H9 (cell line): ENCODE data around the gene RBX1. TPM values are rescaled to one million over a fixed set of nuclear protein-coding genes. Genes with fewer than 3 reads are reported as not detected.

ENCODE experiments used
- DNase-seq: peaks from one replicate; pipeline ENCODE4 v3.0.0-alpha.2; 2017
- H2AFZ ChIP-seq: one replicate; pipeline ENCODE4 v1.6.1; 2013; ENCODE audit warnings: mild to moderate bottlenecking, low read length, control low read depth, moderate library complexity
- H2AK5ac ChIP-seq: 2 replicates; pipeline ENCODE4 v1.6.1; 2013; ENCODE audit warnings: low read length, control low read depth, mixed read lengths; ENCODE audit not compliant: insufficient read length
- H2BK120ac ChIP-seq: one replicate; pipeline ENCODE4 v1.6.1; 2013; ENCODE audit warnings: low read depth, mild to moderate bottlenecking, low read length, control low read depth, inconsistent platforms; ENCODE audit not compliant: poor library complexity, severe bottlenecking
- H2BK12ac ChIP-seq: 2 replicates; pipeline ENCODE4 v1.6.1; 2013; ENCODE audit warnings: low read length, control low read depth, mixed read lengths, low read depth; ENCODE audit not compliant: insufficient read length
- H2BK15ac ChIP-seq: 2 replicates; pipeline ENCODE4 v1.6.1; 2013; ENCODE audit warnings: low read depth, low read length, control low read depth
- H2BK20ac ChIP-seq: one replicate; pipeline ENCODE4 v1.6.1; 2013; ENCODE audit warnings: low read depth, mild to moderate bottlenecking, low read length, control low read depth, inconsistent platforms; ENCODE audit not compliant: poor library complexity, severe bottlenecking
- H2BK5ac ChIP-seq: 2 replicates; pipeline ENCODE4 v1.6.1; 2013; ENCODE audit warnings: low read length, control low read depth, mixed read lengths; ENCODE audit not compliant: insufficient read length
- H3K14ac ChIP-seq: 2 replicates; pipeline ENCODE4 v1.6.1; 2013; ENCODE audit warnings: low read length, control low read depth; ENCODE audit not compliant: insufficient read depth
- H3K18ac ChIP-seq: 2 replicates; pipeline ENCODE4 v1.6.1; 2013; ENCODE audit warnings: low read depth, mild to moderate bottlenecking, mixed read lengths, low read length, control low read depth; ENCODE audit not compliant: insufficient read length
- H3K23ac ChIP-seq: 2 replicates; pipeline ENCODE4 v1.6.1; 2013; ENCODE audit warnings: low read length, control low read depth, mixed read lengths, low read depth; ENCODE audit not compliant: insufficient read length
- H3K23me2 ChIP-seq: 2 replicates; pipeline ENCODE4 v1.6.1; 2013; ENCODE audit warnings: low read depth, mild to moderate bottlenecking, mixed read lengths, low read length, control low read depth; ENCODE audit not compliant: insufficient read length, poor library complexity, severe bottlenecking
- H3K27ac ChIP-seq: 2 replicates; pipeline ENCODE4 v1.5.1; 2013; ENCODE audit warnings: low read length, control low read depth, mixed read lengths, low read depth; ENCODE audit not compliant: insufficient read length
- H3K27me3 ChIP-seq: 2 replicates; pipeline ENCODE4 v1.6.1; 2013; ENCODE audit warnings: low read length, control low read depth, inconsistent platforms; ENCODE audit not compliant: insufficient read depth
- H3K4ac ChIP-seq: 2 replicates; pipeline ENCODE4 v1.6.1; 2013; ENCODE audit warnings: low read depth, mild to moderate bottlenecking, control low read depth, inconsistent platforms, low read length, moderate library complexity
- H3K4me1 ChIP-seq: 2 replicates; pipeline ENCODE4 v1.6.1; 2013; ENCODE audit warnings: low read length, control low read depth, inconsistent platforms; ENCODE audit not compliant: insufficient read depth
- H3K4me2 ChIP-seq: 2 replicates; pipeline ENCODE4 v1.6.1; 2013; ENCODE audit warnings: low read length, control low read depth, mixed read lengths; ENCODE audit not compliant: insufficient read length, insufficient read depth
- H3K56ac ChIP-seq: 2 replicates; pipeline ENCODE4 v1.6.1; 2013; ENCODE audit warnings: low read depth, mild to moderate bottlenecking, mixed read lengths, low read length, control low read depth; ENCODE audit not compliant: insufficient read length
- H3K79me1 ChIP-seq: 2 replicates; pipeline ENCODE4 v1.6.1; 2013; ENCODE audit warnings: low read depth, mild to moderate bottlenecking, moderate library complexity, low read length, control low read depth, inconsistent platforms; ENCODE audit not compliant: insufficient read depth, poor library complexity, severe bottlenecking
- H3K79me2 ChIP-seq: 2 replicates; pipeline ENCODE4 v1.6.1; 2013; ENCODE audit warnings: low read length, control low read depth, inconsistent platforms; ENCODE audit not compliant: insufficient read depth
- H3K9ac ChIP-seq: 2 replicates; pipeline ENCODE4 v1.6.1; 2013; ENCODE audit warnings: low read length, control low read depth, mixed read lengths; ENCODE audit not compliant: insufficient read length; ENCODE audit errors: extremely low read depth
- H3K9me3 ChIP-seq: one replicate; pipeline ENCODE4 v1.6.1; 2013; ENCODE audit warnings: low read depth, low read length, inconsistent platforms; ENCODE audit not compliant: control insufficient read depth
- H3T11ph ChIP-seq: one replicate; pipeline ENCODE4 v1.6.1; 2013; ENCODE audit warnings: mild to moderate bottlenecking, low read length, control low read depth, inconsistent platforms
- H4K20me1 ChIP-seq: one replicate; pipeline ENCODE4 v1.6.1; 2013; ENCODE audit not compliant: control insufficient read depth, insufficient read length, insufficient read depth
- H4K5ac ChIP-seq: 2 replicates; pipeline ENCODE4 v1.6.1; 2013; ENCODE audit warnings: low read depth, mild to moderate bottlenecking, mixed read lengths, low read length, control low read depth; ENCODE audit not compliant: insufficient read length
- H4K8ac ChIP-seq: replicated peaks from 2 replicates; pipeline ENCODE4 v1.6.1; 2013; ENCODE audit warnings: low read length, control low read depth, mixed read lengths, low read depth; ENCODE audit not compliant: insufficient read length
- H4K91ac ChIP-seq: 2 replicates; pipeline ENCODE4 v1.6.1; 2013; ENCODE audit warnings: low read depth, mild to moderate bottlenecking, moderate library complexity, mixed read lengths, low read length, control low read depth; ENCODE audit not compliant: insufficient read length
- H3K27ac Mint-ChIP-seq, 3 experiments: 2 replicates in 2 of 3; 3 replicates in 1 of 3; pipeline ENCODE4 v1.8.0; 2020 to 2021; ENCODE audit warnings: mixed read lengths in 3 of 3, mild to moderate bottlenecking in 1 of 3, moderate library complexity in 1 of 3
- H3K27me3 Mint-ChIP-seq: 2 replicates; pipeline ENCODE4 v1.8.0; 2021; ENCODE audit warnings: low read depth, mild to moderate bottlenecking, moderate library complexity, mixed read lengths
- H3K36me3 Mint-ChIP-seq, 3 experiments: 2 replicates in 2 of 3; 3 replicates in 1 of 3; pipeline ENCODE4 v1.8.0; 2020 to 2021; ENCODE audit warnings: low read depth in 3 of 3, mixed read lengths in 3 of 3; ENCODE audit not compliant: insufficient read depth in 1 of 3
- H3K4me1 Mint-ChIP-seq, 2 experiments: 2 replicates each; pipeline ENCODE4 v1.8.0; 2020; ENCODE audit warnings: mixed read lengths in 2 of 2
- H3K4me3 Mint-ChIP-seq, 2 experiments: 2 replicates in 1 of 2; 3 replicates in 1 of 2; pipeline ENCODE4 v1.8.0; 2020 to 2021; ENCODE audit warnings: mild to moderate bottlenecking in 2 of 2, mixed read lengths in 2 of 2, moderate library complexity in 1 of 2
- H3K9me3 Mint-ChIP-seq, 2 experiments: 2 replicates in 1 of 2; 3 replicates in 1 of 2; pipeline ENCODE4 v1.8.0; 2020; ENCODE audit warnings: mild to moderate bottlenecking in 2 of 2, mixed read lengths in 2 of 2, moderate library complexity in 1 of 2
- WGBS: extraction: QIAGEN DNeasy Blood & Tissue Kit; methylation state at CpG from one replicate; pipeline ENCODE4 v1.1.7; 2013; ENCODE audit warnings: missing lambda C conversion rate, low lambda C conversion rate, mixed read lengths; ENCODE audit not compliant: insufficient read length; ENCODE audit errors: extremely low coverage; 5-methylcytosine and 5-hydroxymethylcytosine counted together
- total RNA-seq: library from RNA; stranded (reverse); gene quantifications from 2 replicates; pipeline ENCODE4 v1.2.1, GENCODE V29; 2021
- TF ChIP-seq, protein P1 (sequence below): fragments of 200-600 bp; sonication (generic); conservative IDR thresholded peaks from 3 replicates; pipeline ENCODE4 v1.8.0; 2021; ENCODE audit warnings: antibody characterized with exemption, mild to moderate bottlenecking

Gene RBX1
- total RNA-seq, 1 experiment from 2014 or later, result 85.6 TPM

DNA sequence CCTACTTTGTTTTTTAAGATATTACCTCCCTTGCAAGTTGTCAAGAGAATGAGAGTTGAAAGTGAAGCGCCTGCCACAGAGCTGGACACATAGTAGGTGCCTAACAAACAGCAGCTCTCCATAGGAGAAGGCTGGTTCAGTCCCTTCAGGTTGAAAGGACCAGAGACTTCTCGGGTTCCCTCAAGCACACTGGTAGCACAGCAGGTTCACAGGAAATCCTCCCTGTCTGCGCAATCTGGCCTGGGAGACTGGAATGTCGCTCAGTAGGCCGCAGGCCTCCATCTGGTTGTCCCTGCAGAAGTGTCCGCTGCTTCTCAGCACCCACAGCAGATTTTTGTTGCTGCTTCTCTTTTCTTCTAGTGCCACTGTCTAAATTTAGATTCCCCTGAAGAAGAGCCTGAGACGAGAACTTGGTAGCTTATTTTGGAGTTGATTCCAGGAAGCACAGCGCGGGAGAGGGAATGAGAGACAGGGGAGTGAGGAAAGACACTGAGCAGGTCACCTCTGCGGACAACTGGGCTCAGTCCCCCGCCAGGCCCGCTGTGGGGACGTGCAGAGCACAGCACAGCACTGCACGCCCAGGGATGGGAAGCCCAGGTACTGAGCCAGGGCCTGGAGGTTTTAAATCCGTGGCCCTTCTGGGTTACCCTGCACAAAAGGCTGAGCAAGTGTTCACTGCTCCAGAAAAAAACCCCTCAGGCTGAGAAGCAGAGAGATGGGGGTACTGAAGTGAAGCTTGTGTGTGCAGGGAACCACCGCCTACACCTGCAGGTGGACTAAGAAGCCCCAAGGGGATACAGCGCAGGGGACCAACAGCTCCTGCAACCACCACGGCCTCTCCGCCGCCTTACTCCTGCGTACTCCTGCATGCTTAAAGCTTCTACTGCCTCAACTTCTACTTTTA lies 31.6 kb downstream of the RBX1 start:
- Mint-ChIP-seq H3K27me3 (no peaks in the 10 kb centered on the region), H3K4me3 (no peak overlapping the region), H3K27ac (peak overlapping the region in 2 of 3 experiments; percentile 55 to 73; a peak in 3 of 7 replicates)

More for the DNA sequence above, 31.6 kb downstream of the RBX1 start:
- Histone ChIP-seq H3K14ac (no peak overlapping the region), H3T11ph (no peak overlapping the region), H3K23ac (no peak overlapping the region), H3K9me3 (no peaks in the 10 kb centered on the region), H3K79me1 (no peaks in the 10 kb centered on the region), H3K27ac (no peak overlapping the region), H3K4me1 (no peaks in the 10 kb centered on the region), H2BK15ac (no peak overlapping the region), H2AK5ac (no peak overlapping the region), H3K27me3 (no peaks in the 10 kb centered on the region), H4K91ac (no peak overlapping the region), H4K8ac (no peak overlapping the region), H4K5ac (peak overlapping the region; percentile 63), H3K9ac (no peak overlapping the region), H3K23me2 (no peaks in the 10 kb centered on the region), H2BK12ac (no peak overlapping the region), H2AFZ (no peak overlapping the region), H3K4ac (no peak overlapping the region), H3K4me2 (no peak overlapping the region), H3K56ac (no peak overlapping the region), H3K79me2 (peaks cover 2% of the 10 kb centered on the region; the same call in 1 of the 2 replicates), H3K18ac (no peak overlapping the region), H2BK20ac (no peak overlapping the region), H2BK5ac (no peak overlapping the region), H4K20me1 (no peaks in the 10 kb centered on the region), H2BK120ac (no peak overlapping the region)
- no peaks in the 10 kb centered on the region for H3K9me3 Mint-ChIP-seq
- WGBS, result no CpG with 5 or more reads among the region's 21 CpGs
- H3K36me3 Mint-ChIP-seq, result no peaks in the 10 kb centered on the region; a peak in 1 of 7 replicates
- TF ChIP-seq, protein P1, sequence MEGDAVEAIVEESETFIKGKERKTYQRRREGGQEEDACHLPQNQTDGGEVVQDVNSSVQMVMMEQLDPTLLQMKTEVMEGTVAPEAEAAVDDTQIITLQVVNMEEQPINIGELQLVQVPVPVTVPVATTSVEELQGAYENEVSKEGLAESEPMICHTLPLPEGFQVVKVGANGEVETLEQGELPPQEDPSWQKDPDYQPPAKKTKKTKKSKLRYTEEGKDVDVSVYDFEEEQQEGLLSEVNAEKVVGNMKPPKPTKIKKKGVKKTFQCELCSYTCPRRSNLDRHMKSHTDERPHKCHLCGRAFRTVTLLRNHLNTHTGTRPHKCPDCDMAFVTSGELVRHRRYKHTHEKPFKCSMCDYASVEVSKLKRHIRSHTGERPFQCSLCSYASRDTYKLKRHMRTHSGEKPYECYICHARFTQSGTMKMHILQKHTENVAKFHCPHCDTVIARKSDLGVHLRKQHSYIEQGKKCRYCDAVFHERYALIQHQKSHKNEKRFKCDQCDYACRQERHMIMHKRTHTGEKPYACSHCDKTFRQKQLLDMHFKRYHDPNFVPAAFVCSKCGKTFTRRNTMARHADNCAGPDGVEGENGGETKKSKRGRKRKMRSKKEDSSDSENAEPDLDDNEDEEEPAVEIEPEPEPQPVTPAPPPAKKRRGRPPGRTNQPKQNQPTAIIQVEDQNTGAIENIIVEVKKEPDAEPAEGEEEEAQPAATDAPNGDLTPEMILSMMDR, result no peak
- no peaks in the 10 kb centered on the region; a peak in 1 of 4 replicates for H3K4me1 Mint-ChIP-seq
- DNase-seq, result no peak
